Stimulated activated CD4-positive, alpha-beta T cell treated with anti-CD3 and anti-CD28 coated beads, Interleukin-12 subunit alpha, Interleukin-12 subunit beta, amount 100 ng/mL, for 4 hours (primary cell): ENCODE data around the gene GPHN.

Experiments
- DNase-seq: peaks from one replicate; pipeline ENCODE4 v3.0.0-alpha.2; 2020

Gene GPHN

GRCh38 chr14:67068251-67068650, 560.3 kb downstream of the GPHN start:
- DNase-seq: no peak

GRCh38 chr14:67071506-67071905, 563.6 kb downstream of the GPHN start:
- no peak for DNase-seq

- DNase-seq: no peak
Observed at GRCh38 chr14:67077921-67078320, 570.0 kb downstream of the GPHN start.

GRCh38 chr14:67079846-67080245, 571.9 kb downstream of the GPHN start:
- DNase-seq: no peak

GRCh38 chr14:67108230-67108629, 600.3 kb downstream of the GPHN start:
- no peak for DNase-seq

GRCh38 chr14:67111022-67111421, 603.1 kb downstream of the GPHN start:
- DNase-seq: no peak

GRCh38 chr14:67112344-67112743, 604.4 kb downstream of the GPHN start:
- no peak for DNase-seq

GRCh38 chr14:67127174-67127573, 619.2 kb downstream of the GPHN start:
- no peak for DNase-seq

- no peak for DNase-seq
Observed at GRCh38 chr14:67129768-67130167, 621.8 kb downstream of the GPHN start.

GRCh38 chr14:67131691-67132090, 623.7 kb downstream of the GPHN start:
- DNase-seq: no peak

GRCh38 chr14:67133144-67133543, 625.2 kb downstream of the GPHN start:
- no peak for DNase-seq

GRCh38 chr14:67133595-67134441, 625.9 kb downstream of the GPHN start:
- DNase-seq: no peak

- no peak for DNase-seq
Observed at GRCh38 chr14:67137744-67138371, 629.9 kb downstream of the GPHN start.

- no peak for DNase-seq
Observed at GRCh38 chr14:67140556-67140955, 632.6 kb downstream of the GPHN start.

- no peak for DNase-seq
Observed at GRCh38 chr14:67141146-67141900, 633.4 kb downstream of the GPHN start.

GRCh38 chr14:67151082-67151666, 643.2 kb downstream of the GPHN start:
- no peak for DNase-seq

- no peak for DNase-seq
Observed at GRCh38 chr14:67158566-67158965, 650.6 kb downstream of the GPHN start.

- no peak for DNase-seq
Observed at GRCh38 chr14:67162385-67162784, 654.4 kb downstream of the GPHN start.

GRCh38 chr14:67166450-67166853, 658.5 kb downstream of the GPHN start:
- DNase-seq: peak; percentile 27

- no peak for DNase-seq
Observed at GRCh38 chr14:67167420-67168109, 659.6 kb downstream of the GPHN start.

- DNase-seq: no peak
Observed at GRCh38 chr14:67168110-67168441, 660.1 kb downstream of the GPHN start.

GRCh38 chr14:67170660-67171059, 662.7 kb downstream of the GPHN start:
- no peak for DNase-seq

- DNase-seq: no peak
Observed at GRCh38 chr14:67172056-67172455, 664.1 kb downstream of the GPHN start.
